ENCODE measurements around the gene LIPE.
"Not testable (repeated sequence)": the region's sequence is repeated elsewhere in the genome, so short reads cannot be mapped to it uniquely, and the experiment has no call there.

LIPE gene, protein sequence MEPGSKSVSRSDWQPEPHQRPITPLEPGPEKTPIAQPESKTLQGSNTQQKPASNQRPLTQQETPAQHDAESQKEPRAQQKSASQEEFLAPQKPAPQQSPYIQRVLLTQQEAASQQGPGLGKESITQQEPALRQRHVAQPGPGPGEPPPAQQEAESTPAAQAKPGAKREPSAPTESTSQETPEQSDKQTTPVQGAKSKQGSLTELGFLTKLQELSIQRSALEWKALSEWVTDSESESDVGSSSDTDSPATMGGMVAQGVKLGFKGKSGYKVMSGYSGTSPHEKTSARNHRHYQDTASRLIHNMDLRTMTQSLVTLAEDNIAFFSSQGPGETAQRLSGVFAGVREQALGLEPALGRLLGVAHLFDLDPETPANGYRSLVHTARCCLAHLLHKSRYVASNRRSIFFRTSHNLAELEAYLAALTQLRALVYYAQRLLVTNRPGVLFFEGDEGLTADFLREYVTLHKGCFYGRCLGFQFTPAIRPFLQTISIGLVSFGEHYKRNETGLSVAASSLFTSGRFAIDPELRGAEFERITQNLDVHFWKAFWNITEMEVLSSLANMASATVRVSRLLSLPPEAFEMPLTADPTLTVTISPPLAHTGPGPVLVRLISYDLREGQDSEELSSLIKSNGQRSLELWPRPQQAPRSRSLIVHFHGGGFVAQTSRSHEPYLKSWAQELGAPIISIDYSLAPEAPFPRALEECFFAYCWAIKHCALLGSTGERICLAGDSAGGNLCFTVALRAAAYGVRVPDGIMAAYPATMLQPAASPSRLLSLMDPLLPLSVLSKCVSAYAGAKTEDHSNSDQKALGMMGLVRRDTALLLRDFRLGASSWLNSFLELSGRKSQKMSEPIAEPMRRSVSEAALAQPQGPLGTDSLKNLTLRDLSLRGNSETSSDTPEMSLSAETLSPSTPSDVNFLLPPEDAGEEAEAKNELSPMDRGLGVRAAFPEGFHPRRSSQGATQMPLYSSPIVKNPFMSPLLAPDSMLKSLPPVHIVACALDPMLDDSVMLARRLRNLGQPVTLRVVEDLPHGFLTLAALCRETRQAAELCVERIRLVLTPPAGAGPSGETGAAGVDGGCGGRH

DNA sequence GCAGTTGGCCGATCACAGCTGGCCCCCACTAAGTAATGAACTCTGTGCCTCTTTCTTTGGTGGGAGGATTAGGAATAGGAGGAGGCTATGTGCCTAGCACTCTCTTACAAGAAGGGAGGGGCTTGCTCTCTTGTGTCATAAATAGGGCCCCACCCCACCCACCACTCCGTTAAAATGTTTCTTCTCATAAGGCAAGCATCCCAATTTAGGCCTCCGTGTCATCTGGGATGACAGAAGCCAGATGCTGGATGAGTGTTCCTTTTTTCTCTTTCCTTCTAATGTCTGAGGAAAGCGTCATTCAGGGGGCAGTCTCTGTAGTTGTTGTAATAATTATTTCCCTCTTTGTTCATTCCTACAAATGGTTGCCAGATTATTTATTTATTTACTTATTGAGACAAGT is at the start of gene LIPE:
LIPE (minus strand) TSS at position 76 of the 400 bp plus-strand sequence. CDS start 239 bp downstream, outside the sequence.
- no peak for DNase-seq

GRCh38 chr19:42475366-42475765 is 48.2 kb upstream of the LIPE start:
- DNase-seq = no peak

DNA sequence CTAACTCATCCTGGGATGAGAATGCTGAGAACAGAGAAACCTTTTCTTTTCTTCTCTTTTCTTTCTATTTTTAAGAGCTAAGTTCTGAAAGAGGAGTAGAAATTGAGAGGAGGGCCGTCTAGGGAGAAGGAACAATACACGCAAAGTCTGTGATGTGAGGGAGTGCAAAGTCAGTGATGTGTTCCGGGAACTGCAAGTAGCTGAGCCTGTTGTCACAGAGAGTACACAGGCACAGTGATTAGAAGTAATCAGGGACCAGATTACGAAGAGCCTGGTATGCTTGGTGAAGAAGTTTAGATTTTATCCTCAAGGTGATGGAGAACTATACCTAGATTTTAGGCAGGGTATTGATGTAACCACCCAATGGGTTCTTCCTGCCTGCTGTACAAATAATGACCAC is 47.6 kb upstream of the LIPE start:
- DNase-seq = no peak

GRCh38 chr19:42473686-42474085 is 46.5 kb upstream of the LIPE start:
- no peak for DNase-seq

- DNase-seq = no peak
Observed at GRCh38 chr19:42472402-42473147, 45.4 kb upstream of the LIPE start.

- no peak for DNase-seq
Observed at GRCh38 chr19:42471554-42472249, 44.5 kb upstream of the LIPE start.

GRCh38 chr19:42469311-42470235 is 42.4 kb upstream of the LIPE start:
- no peak for DNase-seq

GRCh38 chr19:42468273-42468796 is 41.1 kb upstream of the LIPE start:
- peak; percentile 62 for DNase-seq

GRCh38 chr19:42467183-42467760 is 40.1 kb upstream of the LIPE start:
- no peak for DNase-seq

DNA sequence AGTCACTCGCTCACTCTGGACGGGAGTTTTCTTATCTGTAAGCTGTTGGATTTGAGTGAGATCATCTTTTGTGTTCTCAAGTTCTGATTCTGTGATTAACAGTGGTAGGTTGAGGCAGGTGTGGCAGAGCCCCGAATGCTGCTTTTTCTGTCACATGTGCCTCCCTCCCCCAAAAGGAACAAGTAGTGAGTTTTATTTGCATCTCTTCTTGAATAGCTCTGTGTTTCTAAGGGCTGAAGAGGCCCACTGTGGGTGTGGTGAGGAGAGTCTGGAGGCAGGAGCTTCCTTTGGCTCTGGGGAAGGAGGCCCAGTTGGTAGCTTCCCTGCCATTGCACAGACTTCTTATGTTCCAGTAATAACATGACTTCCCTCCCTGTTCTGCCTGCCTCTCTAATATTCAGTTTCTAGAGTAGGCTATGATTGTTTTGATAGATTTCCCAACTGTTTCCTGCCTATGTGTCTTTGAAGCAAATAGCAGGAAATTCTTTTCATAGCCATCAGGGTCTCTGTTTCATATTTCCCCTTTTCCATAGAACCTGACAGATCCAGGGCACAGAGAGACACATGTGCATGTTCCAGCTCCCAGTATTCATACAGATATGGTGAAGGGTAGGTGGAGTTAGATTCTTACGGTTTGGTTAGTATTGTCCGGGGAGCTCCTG is 39.5 kb upstream of the LIPE start:
- DNase-seq = no peak

GRCh38 chr19:42465827-42466280 is 38.7 kb upstream of the LIPE start:
- no peak for DNase-seq

DNA sequence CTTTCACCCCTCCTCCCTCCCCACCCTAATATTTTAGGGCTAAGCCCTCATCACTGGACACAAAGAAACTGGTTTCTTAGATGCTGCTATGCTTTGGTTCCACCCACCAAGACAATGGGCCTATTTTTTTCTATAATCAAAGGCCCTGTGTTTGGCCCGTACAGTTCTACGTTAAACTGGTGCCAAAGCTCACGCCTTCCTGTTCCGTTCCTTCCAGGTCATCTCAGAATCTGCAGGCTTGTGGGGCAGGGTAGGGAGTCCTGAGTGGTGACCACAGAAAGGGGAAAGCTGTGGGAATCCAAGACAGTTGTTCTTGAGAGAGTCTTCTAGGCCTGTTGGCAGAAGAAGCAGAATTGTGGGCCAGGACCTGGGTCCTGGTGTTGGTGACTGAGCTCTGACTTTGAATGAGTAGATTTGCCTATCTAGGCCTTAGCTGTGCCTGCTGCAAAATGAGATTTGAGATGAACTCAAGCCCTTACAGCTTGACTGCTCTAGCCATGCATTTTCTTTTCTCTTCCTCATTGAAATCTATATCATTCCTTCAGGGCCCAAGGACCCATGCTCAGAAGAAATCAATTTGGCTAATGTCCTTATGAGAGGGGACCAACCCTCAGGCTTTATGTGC is 34.6 kb upstream of the LIPE start:
- DNase-seq = no peak

DNA sequence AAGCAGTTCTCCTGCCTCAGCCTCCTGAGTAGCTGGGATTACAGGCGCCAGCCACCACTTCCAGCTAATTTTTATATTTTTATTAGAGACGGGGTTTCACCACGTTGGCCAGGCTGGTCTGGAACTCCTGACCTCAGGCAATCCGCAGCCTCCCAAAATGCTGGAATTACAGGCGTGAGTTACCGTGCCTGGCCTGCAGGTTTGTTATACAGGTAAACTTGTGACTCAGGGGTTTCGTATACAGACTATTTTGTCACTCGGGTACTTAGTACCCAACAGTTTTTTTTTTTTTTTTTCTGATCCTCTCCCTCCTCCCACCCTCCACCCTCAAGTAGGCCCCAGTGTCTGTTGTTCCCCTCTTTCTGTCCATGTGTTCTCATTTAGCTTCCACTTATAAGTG is 34.0 kb upstream of the LIPE start:
- DNase-seq = not testable (repeated sequence)

DNA sequence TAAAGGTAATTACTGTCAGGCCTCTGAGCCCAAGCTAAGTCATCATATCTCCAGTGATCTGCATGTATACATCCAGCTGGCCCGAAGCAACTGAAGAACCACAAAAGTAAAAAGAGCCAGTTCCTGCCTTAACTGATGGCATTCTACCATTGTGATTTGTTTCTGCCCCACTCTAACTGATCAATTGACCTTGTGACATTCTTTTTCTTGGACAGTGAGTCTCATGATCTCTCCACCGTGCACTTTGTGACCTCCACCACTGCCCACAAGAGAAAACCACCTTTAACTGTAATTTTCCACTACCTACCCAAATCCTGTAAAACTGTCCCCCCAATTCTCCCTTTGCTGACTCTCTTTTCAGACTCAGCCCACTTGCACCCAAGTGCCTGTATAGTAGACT is 32.7 kb upstream of the LIPE start:
- no peak for DNase-seq

GRCh38 chr19:42455621-42456081 is 28.5 kb upstream of the LIPE start:
- peak; percentile 81 for DNase-seq

GRCh38 chr19:42455086-42455485 is 27.9 kb upstream of the LIPE start:
- no peak for DNase-seq

DNA sequence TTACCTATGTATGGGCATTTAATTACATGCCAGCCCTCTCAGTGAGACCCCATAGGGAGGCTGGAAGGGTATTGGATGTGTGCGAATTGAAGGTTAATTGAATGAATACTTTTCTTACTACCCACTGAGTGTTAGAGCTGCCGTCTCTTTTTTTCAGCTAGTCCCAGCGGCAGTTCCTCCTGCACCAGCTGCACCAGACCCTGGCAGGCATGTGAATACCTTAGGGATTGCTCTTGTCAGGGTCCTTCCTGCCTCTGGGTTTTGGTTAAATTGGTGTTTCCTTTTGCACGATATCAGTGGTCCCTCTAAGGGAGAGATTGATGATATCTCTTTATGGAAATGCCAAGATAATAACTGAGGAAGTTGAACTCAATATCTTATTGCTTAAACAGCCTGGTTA is 25.4 kb upstream of the LIPE start:
- no peak for DNase-seq

DNA sequence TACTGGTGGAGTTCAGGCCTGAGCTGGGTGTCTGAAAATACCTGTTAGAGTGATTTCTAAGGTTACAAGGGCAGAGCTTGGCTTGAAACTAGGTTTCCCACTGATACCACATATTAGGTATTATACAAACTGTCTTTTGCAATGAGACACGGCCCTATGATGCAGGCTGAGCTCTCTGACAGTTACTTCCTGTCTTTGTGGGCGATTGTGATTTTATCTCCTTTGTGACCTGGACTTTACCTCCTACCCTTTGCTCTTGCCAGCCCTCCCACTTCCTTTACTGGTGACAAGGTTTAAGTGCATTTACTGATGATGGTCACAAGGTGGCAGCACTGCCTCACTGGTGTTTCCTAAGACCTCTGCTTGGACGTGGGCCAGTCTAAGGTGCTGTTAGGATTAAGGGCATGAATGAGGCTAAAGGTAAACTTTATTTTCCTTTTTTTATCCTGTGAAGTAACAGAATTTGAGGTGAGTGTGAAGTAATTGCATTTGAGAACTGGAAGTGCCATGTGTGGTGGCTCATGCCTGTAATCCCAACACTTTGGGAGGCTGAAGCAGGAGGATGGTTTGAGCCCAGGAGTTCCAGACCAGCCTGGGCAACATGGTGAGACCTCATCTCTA is 23.2 kb upstream of the LIPE start:
- peak; percentile 74 for DNase-seq

GRCh38 chr19:42448306-42448705 is 21.1 kb upstream of the LIPE start:
- not testable (repeated sequence) for DNase-seq
